Tibial nerve (tissue), 4 donors: ENCODE data around the gene PTCH1. TPM values are rescaled to one million over a fixed set of nuclear protein-coding genes. Genes with fewer than 3 reads are reported as not detected.

Experiments used
- DNase-seq, 2 donors: peaks; one replicate each; pipeline ENCODE4 v3.0.0-alpha.2; 2019; ENCODE audit warnings: low spot score in 2 of 2
- H3K27ac ChIP-seq, 4 donors: fragments of 200-600 bp; sonication (generic) in 3 of 4; one replicate each; pipeline ENCODE4 v1.5.1; 2017 to 2019; ENCODE audit warnings: mild to moderate bottlenecking in 1 of 4
- H3K27me3 ChIP-seq, 2 donors: fragments of 200-600 bp; sonication (generic) in 1 of 2; one replicate each; pipeline versions ENCODE4 v1.5.1 to v1.6.0; 2017 to 2019
- H3K36me3 ChIP-seq, 3 donors: fragments of 200-600 bp; sonication (generic); one replicate each; pipeline ENCODE4 v1.5.1; 2018 to 2019
- H3K4me1 ChIP-seq, 4 donors: fragments of 200-600 bp; sonication (generic) in 3 of 4; one replicate each; pipeline ENCODE4 v1.5.1; 2017 to 2019
- H3K4me3 ChIP-seq, 4 donors: fragments of 200-600 bp; sonication (generic) in 3 of 4; one replicate each; pipeline ENCODE4 v1.5.1; 2017 to 2019; ENCODE audit warnings: mild to moderate bottlenecking in 1 of 4, moderate library complexity in 1 of 4
- H3K9me3 ChIP-seq, 4 donors: fragments of 200-600 bp; sonication (generic) in 3 of 4; one replicate each; pipeline ENCODE4 v1.5.1; 2017 to 2019
- EP300 ChIP-seq, 2 donors: sonication (generic); formaldehyde crosslinking; IDR thresholded peaks; one replicate each; pipeline ENCODE4 v1.6.1; 2017; ENCODE audit warnings: antibody characterized with exemption in 2 of 2, mild to moderate bottlenecking in 1 of 2
- POLR2A ChIP-seq, 2 donors: fragments of 450-650 bp; IDR thresholded peaks; one replicate each; pipeline ENCODE4 v1.6.1; 2017; ENCODE audit warnings: antibody characterized with exemption in 2 of 2, mild to moderate bottlenecking in 2 of 2, moderate library complexity in 2 of 2
- WGBS, 2 donors: methylation state at CpG; one replicate each; pipeline ENCODE4 v1.1.5; 2018; 5-methylcytosine and 5-hydroxymethylcytosine counted together
- total RNA-seq, 4 donors: library from RNA; depleted of rRNA; stranded (reverse); fragments of >200 nt; gene quantifications; one replicate each; pipeline ENCODE4 v1.1.0, GENCODE V29; 2016
- TF ChIP-seq, protein P1 (sequence below), 5 experiments: fragments of 200-600 bp in 3 of 5; fragments of 450-650 bp in 2 of 5; sonication (generic) in 3 of 5; IDR thresholded peaks; one replicate each; pipeline ENCODE4 v1.5.1; 2016 to 2019; ENCODE audit warnings: antibody characterized with exemption in 5 of 5, mild to moderate bottlenecking in 3 of 5, moderate library complexity in 2 of 5

The PTCH1 gene
- total RNA-seq, 4 donors from 2014 or later = 39.0 to 173 (median 86.6) TPM

GRCh38 chr9:95511952-95512708, 4.6 kb downstream of the PTCH1 start:
- Histone ChIP-seq H3K4me1 (peaks cover 0 to 36% (median 11%) of the 10 kb centered on the region in 4 donors), H3K27me3 (no peaks in the 10 kb centered on the region), H3K27ac (peak overlapping the region; percentile 60 to 93 (median 88)), H3K4me3 (peak overlapping the region; percentile 60 to 92 (median 74)), H3K36me3 (no peaks in the 10 kb centered on the region), H3K9me3 (no peaks in the 10 kb centered on the region)
- TF ChIP-seq POLR2A (IDR thresholded peaks at IDR 0.05) (no peak), EP300 (IDR thresholded peaks at IDR 0.05) (no peak)
- TF ChIP-seq, protein P1, sequence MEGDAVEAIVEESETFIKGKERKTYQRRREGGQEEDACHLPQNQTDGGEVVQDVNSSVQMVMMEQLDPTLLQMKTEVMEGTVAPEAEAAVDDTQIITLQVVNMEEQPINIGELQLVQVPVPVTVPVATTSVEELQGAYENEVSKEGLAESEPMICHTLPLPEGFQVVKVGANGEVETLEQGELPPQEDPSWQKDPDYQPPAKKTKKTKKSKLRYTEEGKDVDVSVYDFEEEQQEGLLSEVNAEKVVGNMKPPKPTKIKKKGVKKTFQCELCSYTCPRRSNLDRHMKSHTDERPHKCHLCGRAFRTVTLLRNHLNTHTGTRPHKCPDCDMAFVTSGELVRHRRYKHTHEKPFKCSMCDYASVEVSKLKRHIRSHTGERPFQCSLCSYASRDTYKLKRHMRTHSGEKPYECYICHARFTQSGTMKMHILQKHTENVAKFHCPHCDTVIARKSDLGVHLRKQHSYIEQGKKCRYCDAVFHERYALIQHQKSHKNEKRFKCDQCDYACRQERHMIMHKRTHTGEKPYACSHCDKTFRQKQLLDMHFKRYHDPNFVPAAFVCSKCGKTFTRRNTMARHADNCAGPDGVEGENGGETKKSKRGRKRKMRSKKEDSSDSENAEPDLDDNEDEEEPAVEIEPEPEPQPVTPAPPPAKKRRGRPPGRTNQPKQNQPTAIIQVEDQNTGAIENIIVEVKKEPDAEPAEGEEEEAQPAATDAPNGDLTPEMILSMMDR (IDR thresholded peaks at IDR 0.05) = no peak
- WGBS, 2 donors = 35 to 38% methylated on average over 30 of the region's 30 CpGs
- DNase-seq = no peak

- Histone ChIP-seq H3K36me3 (no peaks in the 10 kb centered on the region), H3K4me3 (peak overlapping the region; percentile 60 to 92 (median 74)), H3K27ac (peak overlapping the region; percentile 60 to 93 (median 88)), H3K4me1 (peaks cover 0 to 32% (median 11%) of the 10 kb centered on the region in 4 donors), H3K9me3 (no peaks in the 10 kb centered on the region), H3K27me3 (no peaks in the 10 kb centered on the region)
- peak in 1 of 2 donors; percentile 22 for TF ChIP-seq EP300 (IDR thresholded peaks at IDR 0.05)
- no peak for TF ChIP-seq POLR2A (IDR thresholded peaks at IDR 0.05)
- TF ChIP-seq, protein P1 (IDR thresholded peaks at IDR 0.05) = no peak
- 1 to 2% methylated on average over 6 of the region's 6 CpGs for WGBS, 2 donors
- DNase-seq = no peak
Measured at GRCh38 chr9:95511616-95511931, 5.2 kb downstream of the PTCH1 start.

GRCh38 chr9:95510709-95511615, 5.8 kb downstream of the PTCH1 start:
- DNase-seq = peak; percentile 82 to 88
- Histone ChIP-seq H3K36me3 (no peaks in the 10 kb centered on the region), H3K27me3 (no peaks in the 10 kb centered on the region), H3K27ac (peak overlapping the region; percentile 60 to 98 (median 88)), H3K4me1 (peaks cover 0 to 32% (median 11%) of the 10 kb centered on the region in 4 donors), H3K4me3 (peak overlapping the region; percentile 60 to 92 (median 86)), H3K9me3 (no peaks in the 10 kb centered on the region)
- TF ChIP-seq POLR2A (IDR thresholded peaks at IDR 0.05) (peak; percentile 82 to 92), EP300 (IDR thresholded peaks at IDR 0.05) (peak in 1 of 2 donors; percentile 76)
- TF ChIP-seq, protein P1 (IDR thresholded peaks at IDR 0.05) = peak in 1 of 5 experiments; percentile 34
- WGBS, 2 donors = 1% methylated on average over 83 to 99 of the region's 102 CpGs

DNA sequence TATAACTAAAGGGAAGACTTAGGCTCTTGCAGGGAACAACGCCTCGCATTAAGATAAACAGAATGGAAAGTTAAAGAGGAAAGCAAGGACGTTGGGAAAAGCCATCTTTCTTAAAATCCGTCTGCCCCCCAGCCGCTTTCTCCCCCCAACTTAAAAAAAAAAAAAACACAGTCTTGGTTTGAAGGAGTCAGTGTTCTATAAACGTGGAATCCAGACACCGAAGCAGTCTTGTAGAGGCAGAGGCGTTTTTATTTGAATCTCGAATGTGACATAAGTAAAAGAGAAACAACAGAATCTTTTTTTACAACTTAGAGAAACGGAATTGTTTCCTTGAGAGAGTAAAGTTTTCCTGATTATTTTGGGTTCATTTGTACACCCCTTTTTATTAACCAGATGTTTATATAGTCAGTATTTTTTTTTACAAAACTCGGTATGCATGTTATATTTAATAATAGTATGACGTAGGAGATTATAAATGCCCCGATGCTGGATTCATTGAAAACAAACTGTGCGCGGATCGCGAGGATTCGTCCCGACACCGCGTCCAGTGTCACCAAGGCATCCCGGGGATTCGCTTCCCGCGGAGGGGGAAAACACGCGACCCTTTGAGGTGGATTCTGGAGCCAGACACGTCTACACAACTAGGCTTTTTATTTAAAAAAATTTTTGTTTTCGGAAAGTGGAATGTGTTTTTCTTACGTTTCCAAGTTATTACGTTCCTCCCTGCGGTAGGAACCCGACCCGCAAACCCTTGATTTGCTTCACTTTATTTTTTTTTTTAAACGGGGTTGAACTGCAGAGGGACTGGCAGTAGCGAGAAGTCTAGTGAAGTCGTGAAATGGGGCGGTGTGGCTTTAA, 6.7 kb downstream of the PTCH1 start:
- 0 to 1% methylated on average over 38 of the region's 38 CpGs for WGBS, 2 donors

More for the DNA sequence above, 6.7 kb downstream of the PTCH1 start:
- Histone ChIP-seq H3K27ac (peak overlapping the region; percentile 41 to 98 (median 88)), H3K9me3 (no peaks in the 10 kb centered on the region), H3K36me3 (no peaks in the 10 kb centered on the region), H3K4me1 (peaks cover 0 to 28% (median 4%) of the 10 kb centered on the region in 4 donors), H3K27me3 (no peaks in the 10 kb centered on the region), H3K4me3 (peak overlapping the region; percentile 60 to 92 (median 86))
- peak in 1 of 2 donors; percentile 64 for TF ChIP-seq EP300 (IDR thresholded peaks at IDR 0.05)
- TF ChIP-seq POLR2A (IDR thresholded peaks at IDR 0.05) = no peak
- TF ChIP-seq, protein P1 (IDR thresholded peaks at IDR 0.05) = no peak
- no peak for DNase-seq
